CD8-positive, alpha-beta memory T cell (primary cell): ENCODE measurements around the gene GOLGA6L7. TPM values are rescaled to one million over a fixed set of nuclear protein-coding genes. Genes with fewer than 3 reads are reported as not detected.

ENCODE experiments used
- CTCF ChIA-PET: fragments of 350-600 bp; sonication (Branson Sonifier 250); formaldehyde crosslinking; loops from one replicate; lab custom pipeline; 2021; ENCODE audit warnings: antibody characterized with exemption; lab: Charles Lee
- POLR2A ChIA-PET: fragments of 350-600 bp; sonication (Branson Sonifier 250); formaldehyde crosslinking; loops from one replicate; lab custom pipeline; 2021; ENCODE audit warnings: antibody characterized with exemption; lab: Charles Lee
- DNase-seq, 5 donors: peaks; one replicate each; pipeline versions ENCODE4 v3.0.0 to v3.0.0-alpha.2; 2020 to 2022; ENCODE audit warnings: mixed read lengths in 1 of 5
- H3K27ac ChIP-seq: one replicate; pipeline ENCODE4 v1.7.0; 2013; ENCODE audit warnings: low read depth, mild to moderate bottlenecking, low read length, moderate library complexity
- H3K27me3 ChIP-seq: 2 replicates; pipeline ENCODE4 v1.7.0; 2013; ENCODE audit warnings: low read length, mild to moderate bottlenecking; ENCODE audit not compliant: insufficient read depth, poor library complexity, severe bottlenecking
- H3K36me3 ChIP-seq: 2 replicates; pipeline ENCODE4 v1.7.0; 2013; ENCODE audit warnings: mild to moderate bottlenecking, low read length, moderate library complexity; ENCODE audit not compliant: insufficient read depth
- H3K4me1 ChIP-seq: 2 replicates; pipeline ENCODE4 v1.7.0; 2013; ENCODE audit warnings: mild to moderate bottlenecking, low read length, moderate library complexity; ENCODE audit not compliant: insufficient read depth
- H3K4me3 ChIP-seq: 2 replicates; pipeline ENCODE4 v1.7.0; 2013; ENCODE audit warnings: mild to moderate bottlenecking, low read length
- H3K9me3 ChIP-seq: 2 replicates; pipeline ENCODE4 v1.7.0; 2013; ENCODE audit warnings: mild to moderate bottlenecking, low read length
- H3K27ac Mint-ChIP-seq, 8 donors: one replicate each; pipeline ENCODE4 v1.8.0; 2020 to 2021; ENCODE audit warnings: mixed read lengths in 8 of 8, mild to moderate bottlenecking in 6 of 8, inconsistent platforms in 3 of 8, moderate library complexity in 3 of 8
- H3K27me3 Mint-ChIP-seq, 2 donors: one replicate each; pipeline ENCODE4 v1.8.0; 2020 to 2021; ENCODE audit warnings: mixed read lengths in 2 of 2, mild to moderate bottlenecking in 1 of 2, moderate library complexity in 1 of 2
- H3K36me3 Mint-ChIP-seq, 3 donors: one replicate each; pipeline ENCODE4 v1.8.0; 2020 to 2021; ENCODE audit warnings: mixed read lengths in 3 of 3, inconsistent platforms in 1 of 3, mild to moderate bottlenecking in 1 of 3
- H3K4me1 Mint-ChIP-seq, 3 donors: one replicate each; pipeline ENCODE4 v1.8.0; 2020 to 2021; ENCODE audit warnings: mixed read lengths in 3 of 3, inconsistent platforms in 1 of 3, mild to moderate bottlenecking in 1 of 3
- H3K4me3 Mint-ChIP-seq, 7 donors: one replicate each; pipeline ENCODE4 v1.8.0; 2020 to 2021; ENCODE audit warnings: mixed read lengths in 7 of 7, mild to moderate bottlenecking in 6 of 7, moderate library complexity in 4 of 7, inconsistent platforms in 2 of 7
- H3K9me3 Mint-ChIP-seq, 5 donors: one replicate each; pipeline ENCODE4 v1.8.0; 2020 to 2022; ENCODE audit warnings: mixed read lengths in 5 of 5, mild to moderate bottlenecking in 3 of 5, moderate library complexity in 2 of 5, inconsistent platforms in 1 of 5
- polyA plus RNA-seq: library from polyadenylated mRNA; unstranded; fragments of 300-500 nt; fragmentation: Illumina TruSeq; gene quantifications from one replicate; pipeline ENCODE4 v1.2.3, GENCODE V29; 2021
- total RNA-seq, 2 experiments: library from RNA; stranded (reverse); gene quantifications; one replicate each; pipeline ENCODE4 v1.2.3, GENCODE V29; 2021

Gene GOLGA6L7
- total and polyA plus RNA-seq, 3 experiments from 2014 or later, result not detected

GRCh38 chr15:28881170-28881569 lies 32.7 kb upstream of the GOLGA6L7 start:
- no peak overlapping the region for H3K4me3 ChIP-seq
- peaks cover 0 to 2% (median 0%) of the 10 kb centered on the region in 5 donors for H3K9me3 Mint-ChIP-seq
- H3K4me1 Mint-ChIP-seq, result peaks cover 0 to 7% (median 0%) of the 10 kb centered on the region in 3 donors
- ChIA-PET POLR2A (no interaction called here), CTCF (interaction anchor here (0.7 to 1.1 kb wide), 2 partner anchors 19 to 53 kb away, joined by 3 read pairs; no protein-coding TSS in a partner anchor)
- H3K4me3 Mint-ChIP-seq, result no peak overlapping the region
- no peak overlapping the region for H3K27ac ChIP-seq
- H3K36me3 ChIP-seq, result no peaks in the 10 kb centered on the region
- DNase-seq, result no peak
- H3K36me3 Mint-ChIP-seq, result no peaks in the 10 kb centered on the region
- H3K27me3 ChIP-seq, result no peaks in the 10 kb centered on the region
- peaks cover 19% of the 10 kb centered on the region for H3K4me1 ChIP-seq
- H3K27me3 Mint-ChIP-seq, result peaks cover 0 to 6% of the 10 kb centered on the region in 2 donors
- H3K9me3 ChIP-seq, result no peaks in the 10 kb centered on the region
- H3K27ac Mint-ChIP-seq, result peak overlapping the region in 1 of 8 donors; percentile 23

GRCh38 chr15:28880680-28881079 lies 32.2 kb upstream of the GOLGA6L7 start:
- no peak overlapping the region for H3K4me3 Mint-ChIP-seq
- no peak for DNase-seq
- Histone ChIP-seq H3K27ac (no peak overlapping the region), H3K9me3 (no peaks in the 10 kb centered on the region), H3K4me3 (no peak overlapping the region), H3K36me3 (no peaks in the 10 kb centered on the region), H3K27me3 (no peaks in the 10 kb centered on the region), H3K4me1 (peaks cover 19% of the 10 kb centered on the region)
- H3K36me3 Mint-ChIP-seq, result no peaks in the 10 kb centered on the region
- H3K27ac Mint-ChIP-seq, result no peak overlapping the region
- ChIA-PET POLR2A (no interaction called here), CTCF (interaction anchor here (1.1 kb wide), 1 partner anchor 19 kb away, joined by 3 read pairs; no protein-coding TSS in a partner anchor)
- H3K4me1 Mint-ChIP-seq, result peaks cover 0 to 7% (median 0%) of the 10 kb centered on the region in 3 donors
- H3K9me3 Mint-ChIP-seq, result peaks cover 0 to 2% (median 0%) of the 10 kb centered on the region in 5 donors
- H3K27me3 Mint-ChIP-seq, result peaks cover 0 to 6% of the 10 kb centered on the region in 2 donors

- Histone ChIP-seq H3K27me3 (no peaks in the 10 kb centered on the region), H3K27ac (no peak overlapping the region), H3K36me3 (no peaks in the 10 kb centered on the region), H3K4me1 (peaks cover 10% of the 10 kb centered on the region), H3K9me3 (no peaks in the 10 kb centered on the region), H3K4me3 (no peak overlapping the region)
- H3K9me3 Mint-ChIP-seq, result peaks cover 0 to 2% (median 0%) of the 10 kb centered on the region in 5 donors
- DNase-seq, result no peak
- H3K36me3 Mint-ChIP-seq, result no peaks in the 10 kb centered on the region
- ChIA-PET CTCF (interaction anchor here (1.0 to 1.4 kb wide), 2 partner anchors 94 to 210 kb away, joined by 3 to 5 read pairs; no protein-coding TSS in a partner anchor), POLR2A (interaction anchor here (0.6 kb wide), 1 partner anchor 18 kb away, joined by 4 read pairs; no protein-coding TSS in a partner anchor)
- H3K4me1 Mint-ChIP-seq, result no peaks in the 10 kb centered on the region
- H3K27me3 Mint-ChIP-seq, result peaks cover 0 to 6% of the 10 kb centered on the region in 2 donors
- no peak overlapping the region for H3K27ac Mint-ChIP-seq
- no peak overlapping the region for H3K4me3 Mint-ChIP-seq
Measured at GRCh38 chr15:28879551-28879950, 31.1 kb upstream of the GOLGA6L7 start.

GRCh38 chr15:28878209-28878608 lies 29.8 kb upstream of the GOLGA6L7 start:
- no peak overlapping the region for H3K27ac Mint-ChIP-seq
- POLR2A ChIA-PET, result no interaction called here
- DNase-seq, result no peak
- Histone ChIP-seq H3K9me3 (no peaks in the 10 kb centered on the region), H3K4me1 (peaks cover 9% of the 10 kb centered on the region), H3K36me3 (no peaks in the 10 kb centered on the region), H3K27me3 (no peaks in the 10 kb centered on the region), H3K4me3 (no peak overlapping the region), H3K27ac (no peak overlapping the region)
- H3K4me3 Mint-ChIP-seq, result no peak overlapping the region
- CTCF ChIA-PET, result interaction anchor here (1.4 kb wide), 1 partner anchor 212 kb away, joined by 5 read pairs; no protein-coding TSS in a partner anchor
- H3K9me3 Mint-ChIP-seq, result peaks cover 0 to 2% (median 0%) of the 10 kb centered on the region in 5 donors
- no peaks in the 10 kb centered on the region for H3K36me3 Mint-ChIP-seq
- H3K27me3 Mint-ChIP-seq, result peaks cover 0 to 6% of the 10 kb centered on the region in 2 donors
- peaks cover 0 to 4% (median 0%) of the 10 kb centered on the region in 3 donors for H3K4me1 Mint-ChIP-seq

GRCh38 chr15:28876845-28877185 lies 28.4 kb upstream of the GOLGA6L7 start:
- Histone ChIP-seq H3K27me3 (no peaks in the 10 kb centered on the region), H3K4me1 (peaks cover 9% of the 10 kb centered on the region), H3K9me3 (no peaks in the 10 kb centered on the region), H3K36me3 (no peaks in the 10 kb centered on the region), H3K4me3 (no peak overlapping the region), H3K27ac (no peak overlapping the region)
- H3K9me3 Mint-ChIP-seq, result peaks cover 0 to 3% (median 0%) of the 10 kb centered on the region in 5 donors
- H3K27ac Mint-ChIP-seq, result no peak overlapping the region
- no peaks in the 10 kb centered on the region for H3K36me3 Mint-ChIP-seq
- ChIA-PET CTCF (no interaction called here), POLR2A (no interaction called here)
- peaks cover 0 to 6% of the 10 kb centered on the region in 2 donors for H3K27me3 Mint-ChIP-seq
- no peak for DNase-seq
- H3K4me3 Mint-ChIP-seq, result no peak overlapping the region
- H3K4me1 Mint-ChIP-seq, result peaks cover 0 to 4% (median 0%) of the 10 kb centered on the region in 3 donors

GRCh38 chr15:28876131-28876844 lies 27.8 kb upstream of the GOLGA6L7 start:
- H3K27ac Mint-ChIP-seq, result no peak overlapping the region
- H3K36me3 ChIP-seq, result no peaks in the 10 kb centered on the region
- POLR2A ChIA-PET, result no interaction called here
- peaks cover 9% of the 10 kb centered on the region for H3K4me1 ChIP-seq
- CTCF ChIA-PET, result interaction anchor here (3.7 kb wide), 1 partner anchor 214 kb away, joined by 22 read pairs; no protein-coding TSS in a partner anchor
- H3K27ac ChIP-seq, result no peak overlapping the region
- peaks cover 0 to 3% (median 0%) of the 10 kb centered on the region in 5 donors for H3K9me3 Mint-ChIP-seq
- H3K4me1 Mint-ChIP-seq, result peaks cover 0 to 4% (median 0%) of the 10 kb centered on the region in 3 donors
- H3K27me3 Mint-ChIP-seq, result peaks cover 0 to 6% of the 10 kb centered on the region in 2 donors
- H3K4me3 Mint-ChIP-seq, result no peak overlapping the region
- H3K36me3 Mint-ChIP-seq, result no peaks in the 10 kb centered on the region
- peak in 1 of 5 donors; percentile 54 for DNase-seq
- no peak overlapping the region for H3K4me3 ChIP-seq
- no peaks in the 10 kb centered on the region for H3K27me3 ChIP-seq
- no peaks in the 10 kb centered on the region for H3K9me3 ChIP-seq

- no peak overlapping the region for H3K4me3 Mint-ChIP-seq
- CTCF ChIA-PET, result interaction anchor here (3.7 kb wide), 1 partner anchor 215 kb away, joined by 22 read pairs; no protein-coding TSS in a partner anchor
Measured at GRCh38 chr15:28875461-28876000, 27.1 kb upstream of the GOLGA6L7 start.

More at GRCh38 chr15:28875461-28876000, 27.1 kb upstream of the GOLGA6L7 start:
- peaks cover 0 to 3% (median 0%) of the 10 kb centered on the region in 5 donors for H3K9me3 Mint-ChIP-seq
- Histone ChIP-seq H3K36me3 (no peaks in the 10 kb centered on the region), H3K27me3 (no peaks in the 10 kb centered on the region), H3K27ac (no peak overlapping the region), H3K4me3 (no peak overlapping the region), H3K9me3 (no peaks in the 10 kb centered on the region), H3K4me1 (peaks cover 9% of the 10 kb centered on the region)
- POLR2A ChIA-PET, result no interaction called here
- H3K27me3 Mint-ChIP-seq, result peaks cover 0 to 3% of the 10 kb centered on the region in 2 donors
- DNase-seq, result no peak
- peaks cover 0 to 4% (median 0%) of the 10 kb centered on the region in 3 donors for H3K4me1 Mint-ChIP-seq
- peak overlapping the region in 1 of 8 donors; percentile 22 for H3K27ac Mint-ChIP-seq
- no peaks in the 10 kb centered on the region for H3K36me3 Mint-ChIP-seq
